Stimulated activated CD8-positive, alpha-beta memory T cell treated with anti-CD3 and anti-CD28 coated beads, Interleukin-2, amount 100 ng/mL, for 1 hour (primary cell): ENCODE results near the gene ZNF182.
"Not testable (repeated sequence)": the region's sequence is repeated elsewhere in the genome, so short reads cannot be mapped to it uniquely, and the experiment has no call there.

Experiments
- DNase-seq, 2 donors: peaks; one replicate each; pipeline ENCODE4 v3.0.0-alpha.2; 2020; ENCODE audit warnings: low read depth in 2 of 2

The ZNF182 gene

DNA sequence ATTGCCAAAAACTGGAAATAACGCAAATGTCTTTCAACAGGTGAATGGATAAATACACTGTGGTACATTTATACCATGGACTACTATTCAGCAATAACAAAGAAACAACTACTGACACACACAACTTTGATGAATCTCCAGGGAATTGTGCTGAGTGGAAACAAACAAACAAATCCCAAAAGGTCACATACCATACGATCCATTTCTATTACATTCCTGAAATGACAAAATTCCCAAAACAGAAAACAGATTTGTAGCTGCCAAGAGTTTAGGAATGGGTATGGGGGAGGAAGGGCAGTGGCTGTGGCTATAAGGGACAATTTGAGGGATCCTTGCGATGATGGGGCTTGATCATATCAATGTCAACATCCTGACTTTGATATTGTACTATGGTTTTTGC, 2.5 kb downstream of the ZNF182 start:
- no peak for DNase-seq

GRCh38 chrX:47992669-47993068, 11.1 kb downstream of the ZNF182 start:
- no peak for DNase-seq

DNA sequence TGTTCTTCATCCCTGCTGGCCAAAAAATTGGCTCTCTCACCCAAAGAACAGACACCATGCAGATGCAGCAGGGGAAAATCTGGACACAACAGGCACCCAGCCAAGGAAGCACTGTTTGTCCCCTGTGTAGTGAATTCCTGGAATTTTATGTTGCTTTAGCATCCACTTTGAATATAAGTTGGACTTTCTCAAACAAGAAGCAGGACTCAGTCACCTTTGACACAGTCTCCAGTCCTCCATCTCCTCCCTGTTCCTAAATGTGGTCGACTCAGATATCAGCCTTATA, 11.8 kb downstream of the ZNF182 start:
- no peak for DNase-seq

DNA sequence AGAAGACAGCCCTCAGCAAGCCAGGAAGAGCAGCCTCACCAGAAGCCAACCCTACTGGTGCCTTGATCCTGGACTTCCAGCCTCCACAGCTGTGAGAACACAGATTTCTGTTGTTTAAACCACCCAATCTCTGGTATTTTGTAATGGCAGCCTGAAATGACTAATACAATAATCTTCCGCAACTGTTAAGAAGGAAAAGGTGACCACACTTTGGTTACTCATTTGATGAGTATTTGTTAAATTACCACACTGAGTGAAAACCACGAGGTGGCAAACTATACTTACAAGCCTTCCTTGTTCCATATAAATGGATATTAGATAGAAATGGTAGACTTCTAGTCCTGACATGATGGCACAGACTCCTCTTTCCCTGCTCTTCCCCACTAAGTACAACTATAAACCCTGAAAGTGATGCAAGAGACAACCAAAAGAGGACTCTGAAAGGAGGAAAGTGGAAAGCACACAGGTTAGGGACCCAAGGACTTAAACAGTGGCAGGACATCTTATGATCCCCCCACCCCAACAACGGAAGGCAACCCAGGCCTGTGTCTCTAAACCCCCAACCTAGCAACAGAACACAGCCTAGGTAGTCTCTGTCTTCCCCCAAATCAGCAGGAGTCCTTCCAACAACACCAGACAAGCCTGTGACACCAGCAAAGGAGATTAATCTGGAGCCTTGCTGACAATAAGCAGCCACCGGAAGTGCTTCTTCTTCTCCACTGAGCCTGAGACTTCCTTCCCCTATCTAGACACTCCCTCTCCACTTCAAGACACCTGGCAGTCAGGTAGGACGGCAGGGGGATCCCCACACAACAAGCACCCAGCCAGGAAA, 12.3 kb downstream of the ZNF182 start:
- DNase-seq, result no peak

DNA sequence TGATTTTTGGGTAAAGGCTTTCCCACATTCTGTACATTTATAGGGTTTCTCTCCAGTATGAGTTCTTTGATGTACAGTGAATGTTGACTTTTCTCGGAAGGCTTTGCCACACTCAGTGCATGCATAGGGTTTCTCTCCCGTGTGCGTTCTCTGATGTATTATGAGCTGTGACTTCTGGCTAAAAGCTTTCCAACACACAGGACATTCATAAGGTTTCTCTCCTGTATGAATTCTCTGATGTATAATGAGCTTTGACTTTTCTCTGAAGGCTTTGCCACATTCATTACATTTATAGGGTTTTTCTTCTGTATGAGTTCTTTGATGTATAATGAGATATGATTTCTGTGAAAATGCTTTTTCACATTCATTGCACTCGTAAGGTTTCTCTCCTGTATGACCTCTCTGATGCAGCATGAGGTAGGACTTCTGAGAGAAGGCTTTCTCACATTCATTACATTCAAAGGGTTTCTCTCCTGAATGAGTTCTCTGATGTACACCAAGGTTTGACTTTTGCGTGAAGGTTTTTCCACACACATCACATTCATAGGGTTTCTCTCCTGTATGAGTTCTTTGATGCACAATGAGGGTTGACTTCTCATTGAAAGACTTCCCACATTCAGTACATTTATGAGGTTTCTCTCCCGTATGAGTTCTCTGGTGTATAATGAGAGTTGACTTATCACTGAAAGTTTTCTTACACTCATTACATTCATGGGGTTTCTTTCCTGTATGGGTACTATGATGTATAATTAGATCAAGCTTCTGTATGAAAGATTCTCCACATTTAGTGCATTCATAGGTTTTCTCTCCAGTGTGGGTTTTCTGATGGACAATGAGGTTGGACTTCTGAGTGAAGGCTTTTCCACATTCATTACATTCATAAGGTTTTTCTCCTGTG, 27.3 kb downstream of the ZNF182 start:
- no peak for DNase-seq

DNA sequence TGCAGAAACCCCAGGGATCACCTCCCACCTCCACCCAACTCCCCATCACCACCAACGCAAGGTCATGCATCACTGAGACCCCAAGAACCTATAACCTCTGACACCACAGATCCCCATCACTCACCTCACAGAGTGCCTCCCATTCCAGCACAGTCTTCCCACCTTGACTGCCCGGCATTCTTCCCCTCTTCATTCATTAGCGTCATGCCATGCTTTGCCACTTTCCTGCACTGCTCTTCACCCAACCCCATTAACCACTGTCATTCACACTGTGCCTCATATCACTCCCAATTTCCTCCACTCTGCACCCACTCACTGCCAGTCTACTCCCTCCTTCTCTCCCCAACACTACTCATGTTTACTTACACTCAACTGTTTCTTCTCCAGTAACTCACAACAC, 30.6 kb downstream of the ZNF182 start:
- no peak for DNase-seq

GRCh38 chrX:47965526-47965925, 38.3 kb downstream of the ZNF182 start:
- not testable (repeated sequence) for DNase-seq

- not testable (repeated sequence) for DNase-seq
Observed at GRCh38 chrX:47961830-47962229, 42.0 kb downstream of the ZNF182 start.

DNA sequence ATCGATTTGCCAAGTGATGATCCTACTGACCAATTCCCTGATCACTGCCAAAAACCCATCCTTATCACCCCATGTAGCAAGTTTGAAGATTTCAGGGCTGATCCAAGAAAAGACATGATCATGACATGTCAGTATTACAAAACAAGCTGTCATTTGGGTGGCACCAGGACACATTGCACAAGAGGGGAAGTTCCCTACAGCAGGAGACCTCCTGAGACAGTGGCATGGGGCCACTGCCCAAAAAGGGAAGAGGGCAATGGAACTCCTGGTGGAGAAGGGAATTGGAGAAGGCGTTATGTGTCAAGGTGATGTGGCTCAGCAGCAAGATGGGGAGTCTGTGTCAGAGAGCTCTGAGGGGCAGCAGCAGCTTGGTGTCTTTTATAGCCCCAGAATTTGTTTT, 43.4 kb downstream of the ZNF182 start:
- no peak for DNase-seq

- DNase-seq, result no peak
Observed at GRCh38 chrX:47958761-47959342, 44.9 kb downstream of the ZNF182 start.

GRCh38 chrX:47958206-47958605, 45.6 kb downstream of the ZNF182 start:
- DNase-seq, result not testable (repeated sequence)

DNA sequence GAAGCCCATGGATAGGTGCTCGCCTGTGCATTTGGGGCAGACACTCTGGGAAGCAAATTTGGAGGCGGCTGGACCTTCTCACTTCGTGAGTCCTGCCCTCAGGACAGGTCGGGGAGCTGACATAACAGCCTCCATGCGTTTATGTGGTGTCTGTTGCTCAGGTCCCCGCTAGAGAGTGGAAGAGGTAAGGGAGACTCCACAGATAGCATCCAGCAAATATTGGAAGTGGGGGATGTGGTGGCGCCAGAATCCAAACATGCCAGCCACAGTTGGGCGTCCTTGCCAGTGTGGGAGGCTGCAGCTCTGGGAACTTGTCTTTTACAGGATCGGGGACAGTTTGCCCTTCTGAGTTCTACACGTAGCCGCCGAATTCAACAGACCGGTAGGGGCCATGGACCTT, 47.8 kb downstream of the ZNF182 start:
- no peak for DNase-seq

DNA sequence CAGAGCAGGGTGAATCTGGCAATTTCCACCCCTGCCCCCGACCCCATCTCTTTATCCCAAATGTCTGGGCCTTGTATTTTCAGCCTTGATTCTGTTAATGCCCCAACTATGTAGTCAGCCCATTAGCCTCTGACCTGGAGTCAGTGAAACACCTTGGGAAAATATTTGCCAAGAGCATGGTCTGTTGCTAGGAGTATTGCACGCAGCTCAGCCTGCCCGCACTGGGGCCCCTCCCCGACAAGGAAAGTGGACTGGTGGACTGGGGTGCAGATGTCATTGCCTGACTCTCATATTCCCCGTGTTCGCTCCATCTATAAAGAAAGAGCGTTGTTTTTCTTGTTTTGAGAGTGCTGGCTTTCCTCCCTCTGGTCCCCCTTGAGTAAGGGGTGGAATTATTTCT, 48.5 kb downstream of the ZNF182 start:
- DNase-seq, result not testable (repeated sequence)

DNA sequence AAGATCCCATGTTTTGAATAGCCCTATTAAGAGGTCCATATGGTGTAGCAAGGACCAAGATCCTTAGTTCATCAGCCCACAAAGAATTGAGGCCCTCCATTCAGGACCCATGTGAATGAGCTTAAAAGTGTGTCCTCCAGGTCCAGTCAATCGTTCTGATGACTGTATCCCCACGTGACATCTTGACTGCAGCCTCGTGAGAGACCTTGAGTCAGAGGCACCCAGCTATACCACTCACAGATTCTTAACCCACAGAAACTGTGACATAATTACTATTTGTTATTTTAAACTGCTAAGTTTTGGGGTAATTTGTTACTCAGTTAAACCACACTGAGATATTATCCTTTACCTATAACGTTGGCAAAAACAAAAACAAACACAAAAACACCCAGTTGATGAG, 62.4 kb downstream of the ZNF182 start:
- no peak for DNase-seq

GRCh38 chrX:47940448-47940847, 63.3 kb downstream of the ZNF182 start:
- DNase-seq, result no peak

DNA sequence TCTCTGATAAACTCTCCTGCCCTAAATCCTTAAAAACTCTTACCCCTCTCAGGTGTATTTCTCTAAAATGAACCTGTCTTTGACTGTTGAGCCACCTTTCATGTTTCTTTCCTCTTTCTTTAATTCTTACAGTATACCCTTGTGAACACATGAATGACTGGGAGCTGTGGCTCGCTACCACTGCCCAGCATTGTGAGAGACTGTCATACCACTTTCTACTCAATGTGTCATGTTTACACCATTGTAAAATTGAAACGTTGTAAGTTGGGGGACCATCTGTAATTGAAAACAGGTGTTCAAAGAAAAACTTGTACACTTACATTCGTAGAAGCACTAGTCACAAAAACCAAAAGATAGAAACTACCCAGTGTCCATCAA, 66.9 kb downstream of the ZNF182 start:
- no peak for DNase-seq

DNA sequence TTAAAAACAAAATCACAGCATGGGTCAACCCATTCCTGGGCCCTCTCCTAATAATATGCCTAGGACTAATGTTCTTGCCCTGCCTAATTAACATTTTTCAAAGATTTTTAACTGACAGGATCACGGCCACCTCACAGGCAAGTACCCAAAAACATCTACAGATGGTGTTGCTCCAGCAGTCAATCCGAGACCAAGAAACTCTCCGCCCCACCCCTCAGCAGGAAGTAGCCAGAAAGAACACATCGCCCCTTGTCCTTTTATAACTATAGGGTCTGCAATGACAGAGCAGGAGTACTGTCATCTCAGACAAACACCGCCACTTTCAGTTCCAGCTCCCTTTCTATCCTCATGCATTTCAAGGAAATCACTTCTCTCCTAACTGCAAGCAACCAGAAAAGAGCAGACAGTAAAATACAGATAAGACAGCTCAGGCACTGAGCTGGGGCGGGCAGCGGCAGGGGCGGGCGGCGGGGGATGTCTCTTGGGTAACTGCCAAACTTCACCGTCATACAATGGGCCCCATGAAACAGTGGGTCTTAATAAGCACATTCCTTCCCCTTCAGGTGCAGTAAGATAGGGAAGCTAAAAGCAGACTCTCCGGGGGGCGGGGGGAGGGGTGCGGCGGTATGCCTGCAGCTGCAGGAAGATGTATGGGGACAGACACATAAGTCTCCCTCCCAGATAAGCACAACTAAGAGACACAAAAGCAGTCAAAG, 67.4 kb downstream of the ZNF182 start:
- no peak for DNase-seq

GRCh38 chrX:47933946-47934345, 69.8 kb downstream of the ZNF182 start:
- no peak for DNase-seq

DNA sequence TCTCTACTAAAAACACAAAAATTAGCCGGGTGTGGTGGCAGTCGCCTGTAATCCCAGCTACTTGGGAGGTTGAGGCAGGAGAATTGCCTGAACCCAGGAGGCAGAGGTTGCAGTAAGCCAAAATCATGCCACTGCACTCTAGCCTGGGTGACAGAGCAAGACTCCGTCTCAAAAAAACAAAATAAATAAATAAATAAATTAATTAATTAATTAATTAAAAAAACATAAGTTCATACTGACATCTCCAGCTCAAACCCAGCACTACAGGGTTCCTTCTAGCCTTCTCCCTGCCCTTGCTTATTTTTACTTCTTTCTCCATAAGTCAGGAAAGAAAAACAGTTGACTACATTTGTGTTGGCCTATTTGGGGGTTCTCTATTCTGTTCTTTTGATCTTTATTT, 71.8 kb downstream of the ZNF182 start:
- not testable (repeated sequence) for DNase-seq

DNA sequence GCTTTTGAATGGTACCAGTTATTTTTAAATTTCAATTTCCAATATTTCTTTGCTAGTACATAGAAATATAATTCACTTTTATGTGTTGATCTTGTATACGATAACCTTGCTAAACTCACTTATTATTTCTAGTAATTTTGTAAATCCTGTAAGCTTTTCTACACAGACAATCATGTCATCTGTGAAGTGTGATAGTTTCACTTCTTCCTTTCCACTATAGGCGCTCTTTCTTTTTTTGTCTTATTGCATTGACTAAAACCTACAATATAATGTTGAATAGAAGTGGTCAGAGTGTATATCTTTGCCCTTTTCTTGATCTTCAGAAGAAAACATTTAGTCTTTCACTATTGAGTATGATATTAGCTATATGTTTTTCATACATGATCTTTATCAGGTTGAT, 76.6 kb downstream of the ZNF182 start:
- DNase-seq, result no peak
